GM19351 (cell line): ENCODE data around the gene PDE6G.
"Not testable (repeated sequence)": the region's sequence is repeated elsewhere in the genome, so short reads cannot be mapped to it uniquely, and the experiment has no call there.

Source experiments
- ATAC-seq: cut with Tn5 transposase; IDR thresholded peaks from one replicate; pipeline ENCODE4 v1.9.1; 2021; ENCODE audit warnings: mild to moderate bottlenecking, moderate library complexity; ENCODE audit not compliant: unreplicated experiment

The PDE6G gene

DNA sequence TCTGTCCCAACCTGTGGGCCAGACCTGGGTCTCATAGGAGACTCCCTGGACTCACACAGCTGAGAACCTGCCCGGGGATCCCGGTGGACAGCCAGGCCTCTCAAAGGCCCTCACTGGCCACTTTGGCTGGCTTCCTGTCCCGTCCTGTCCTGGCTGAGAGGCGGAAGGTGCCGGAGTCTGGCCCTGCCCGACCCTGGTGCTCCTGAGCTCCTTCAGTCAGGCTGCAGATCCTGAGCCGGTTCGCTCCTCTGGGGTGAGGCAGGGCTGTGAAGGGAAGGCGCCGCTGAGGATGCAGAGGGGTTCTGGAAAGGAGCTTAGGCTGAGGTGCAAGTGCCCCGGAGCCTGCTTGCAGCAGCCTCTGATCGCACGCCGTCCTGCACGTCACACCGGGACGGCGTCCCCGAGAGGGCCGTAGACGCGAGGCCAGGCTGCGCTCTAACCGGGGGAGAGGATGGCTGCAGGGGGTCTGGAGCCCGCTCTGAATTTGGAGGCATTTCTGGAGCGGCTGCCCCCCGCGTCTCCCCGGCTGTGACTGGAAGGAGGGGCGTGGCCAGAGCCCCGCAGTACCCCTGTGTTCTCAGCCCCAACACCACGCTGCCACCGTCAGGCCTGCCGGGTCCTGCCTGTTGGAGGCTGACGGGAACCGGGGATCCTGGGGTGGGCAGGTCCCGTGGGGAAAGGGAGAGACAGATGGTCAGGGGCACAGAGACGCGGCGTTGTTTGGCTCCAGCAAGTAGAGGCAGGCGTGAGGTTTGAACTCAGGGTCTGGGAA is 31.6 kb upstream of the PDE6G start:
- no peak for ATAC-seq

DNA sequence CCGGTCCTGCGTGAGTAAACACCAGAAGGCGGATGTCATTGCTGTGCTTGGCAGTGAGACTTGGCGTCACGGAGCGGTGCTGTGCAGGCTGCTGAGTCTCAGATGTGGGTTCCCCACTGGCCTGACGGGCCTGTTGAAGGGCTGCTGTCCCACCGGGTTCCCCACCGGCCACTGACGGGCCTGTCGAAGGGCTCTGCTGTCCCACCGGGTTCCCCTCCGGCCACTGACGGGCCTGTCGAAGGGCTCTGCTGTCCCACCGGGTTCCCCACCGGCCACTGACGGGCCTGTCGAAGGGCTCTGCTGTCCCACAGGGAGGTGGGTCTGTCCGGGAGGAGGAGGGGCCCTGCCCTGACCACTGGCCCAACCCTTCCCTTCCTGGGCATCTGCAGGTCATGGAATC is 30.3 kb upstream of the PDE6G start:
- ATAC-seq: no peak

DNA sequence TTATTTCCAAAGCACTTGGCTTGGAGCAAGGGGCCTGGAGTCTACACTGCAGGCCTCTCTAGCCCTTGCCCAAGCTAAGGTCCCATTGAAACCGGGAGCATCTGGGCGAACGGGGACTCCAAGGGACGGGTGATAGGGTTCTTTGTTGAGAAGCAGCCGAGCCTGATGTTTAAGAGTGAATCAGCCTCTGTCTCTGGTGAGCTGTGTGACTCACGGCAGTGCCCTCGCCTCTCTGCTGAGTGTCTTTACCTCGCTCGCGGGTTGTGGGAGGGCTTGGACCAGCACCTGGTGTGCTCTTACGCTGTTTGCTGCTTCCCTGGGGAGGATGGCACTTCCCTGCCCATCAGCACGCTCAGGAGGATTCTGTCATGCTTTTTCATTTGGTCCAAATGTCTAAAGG is 28.8 kb upstream of the PDE6G start:
- ATAC-seq: no peak

DNA sequence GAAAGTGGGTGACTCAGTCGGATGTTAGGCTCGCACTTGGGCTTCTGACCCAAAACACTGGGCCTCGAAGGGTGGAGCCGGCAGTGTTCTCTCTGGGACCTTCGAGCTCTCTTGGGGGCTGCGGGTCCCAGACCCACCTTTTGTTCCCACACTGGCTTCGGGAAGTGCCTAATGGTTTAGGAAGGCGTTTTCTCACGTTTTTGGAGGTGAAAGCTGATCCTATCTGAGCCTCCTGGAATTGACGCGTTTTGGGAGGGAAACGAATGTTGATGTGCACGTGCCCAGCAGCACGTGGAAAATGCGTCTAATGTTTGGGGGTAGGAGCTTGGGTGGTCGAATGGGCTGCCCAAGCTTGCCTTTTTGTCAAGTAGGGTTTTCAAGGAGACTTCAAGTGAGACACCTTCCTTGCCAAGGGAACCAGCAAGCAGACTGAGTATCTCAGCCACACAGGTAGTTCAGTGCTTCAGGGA is 28.1 kb upstream of the PDE6G start:
- ATAC-seq: no peak

DNA sequence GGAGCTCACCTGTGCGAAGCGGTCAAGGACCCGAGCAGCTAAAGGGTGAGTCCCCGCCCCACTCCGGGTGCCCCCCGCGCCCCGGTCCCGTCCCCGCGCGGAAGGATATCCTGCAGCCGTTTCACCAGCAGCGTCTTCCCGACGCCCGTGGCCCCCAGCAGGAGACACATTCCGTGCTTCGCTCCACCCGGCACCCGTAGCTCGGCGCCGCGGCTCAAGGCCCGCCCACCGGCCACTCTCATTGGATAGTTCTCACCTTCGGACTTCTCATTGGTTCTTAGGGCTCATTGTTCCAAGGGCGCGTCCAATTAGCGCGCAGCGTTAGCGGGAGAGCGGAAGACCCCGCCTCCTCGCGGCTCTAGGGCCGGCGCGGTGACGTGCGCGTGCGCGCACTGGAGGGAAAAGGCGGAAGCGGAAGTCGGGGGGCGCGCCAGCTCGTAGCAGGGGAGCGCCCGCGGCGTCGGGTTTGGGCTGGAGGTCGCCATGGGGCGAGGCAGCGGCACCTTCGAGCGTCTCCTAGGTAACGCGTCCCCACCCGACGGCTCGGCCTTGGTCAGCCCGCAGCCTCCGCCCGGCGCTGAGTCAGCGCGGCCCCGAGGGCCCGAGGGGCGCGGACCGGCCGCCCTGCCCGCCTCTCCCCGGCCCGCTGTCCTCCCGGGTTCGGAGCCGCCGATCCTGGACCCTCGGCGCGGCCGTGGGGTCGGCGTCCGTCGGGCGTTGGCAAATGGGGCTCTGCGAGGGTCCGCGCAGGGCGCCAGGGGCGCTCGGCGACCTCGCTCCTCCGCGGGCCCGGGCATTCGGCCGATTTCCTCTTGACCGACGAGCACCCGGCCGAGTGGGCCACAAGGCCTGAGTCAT is 27.5 kb upstream of the PDE6G start, which contains the start of the genes ARL16 and HGS:
Gene ARL16 (minus strand): TSS at position 214 of the 858 bp plus-strand sequence. CDS start 44 bp downstream, at position 170.
Gene HGS (plus strand): TSS at position 428 of the 858 bp plus-strand sequence. CDS start 56 bp downstream, at position 484.
- ATAC-seq: peak; percentile 94

DNA sequence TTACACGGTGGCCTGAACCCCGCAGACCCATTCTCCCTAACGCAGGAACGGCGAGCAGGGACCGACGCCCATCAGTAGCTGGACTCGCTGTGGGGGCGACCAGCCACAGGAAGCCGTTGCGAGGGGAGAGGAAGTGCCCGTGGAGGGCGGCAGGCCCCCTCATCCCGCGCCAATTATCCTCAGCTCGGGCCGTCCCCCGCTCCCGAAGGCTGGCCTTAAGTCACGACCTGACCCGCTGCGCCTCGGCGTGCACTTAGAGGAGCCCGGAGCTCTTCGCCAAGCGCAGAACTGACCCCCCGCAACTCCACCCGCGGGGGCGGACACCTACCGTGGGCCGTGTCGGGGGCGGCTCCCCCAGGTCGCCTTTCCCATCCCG is 26.9 kb upstream of the PDE6G start:
- ATAC-seq: peak; percentile 2

DNA sequence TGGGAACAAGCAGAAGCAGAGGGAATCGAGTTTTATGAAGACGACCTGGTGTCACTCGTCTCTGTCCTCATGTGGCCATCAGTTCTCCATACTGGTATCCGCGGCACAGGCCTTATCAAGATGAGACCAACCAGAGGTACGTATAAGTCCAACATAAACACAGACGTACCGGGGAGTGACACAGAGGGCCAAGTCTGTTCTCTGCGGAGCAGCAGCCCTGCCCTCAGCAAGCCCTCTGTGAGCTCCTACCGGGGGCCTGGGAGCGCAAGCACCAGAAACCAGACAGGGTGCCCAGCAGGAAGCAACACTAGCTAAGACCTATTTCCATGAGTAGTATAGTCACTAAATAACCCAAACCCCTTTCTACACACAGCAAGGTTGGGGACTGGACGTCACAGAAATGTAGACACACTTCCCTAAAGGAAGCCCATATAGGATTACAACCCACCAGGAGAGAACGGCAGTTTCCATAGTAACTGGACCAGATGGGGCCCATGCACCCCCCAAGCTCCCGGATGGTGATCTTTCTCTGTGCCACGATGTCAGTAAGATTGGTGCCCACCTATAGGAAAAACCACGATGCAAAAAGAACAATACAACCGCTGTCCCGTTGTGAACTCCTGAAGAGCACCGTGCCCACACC is 26.3 kb upstream of the PDE6G start:
- ATAC-seq: no peak

DNA sequence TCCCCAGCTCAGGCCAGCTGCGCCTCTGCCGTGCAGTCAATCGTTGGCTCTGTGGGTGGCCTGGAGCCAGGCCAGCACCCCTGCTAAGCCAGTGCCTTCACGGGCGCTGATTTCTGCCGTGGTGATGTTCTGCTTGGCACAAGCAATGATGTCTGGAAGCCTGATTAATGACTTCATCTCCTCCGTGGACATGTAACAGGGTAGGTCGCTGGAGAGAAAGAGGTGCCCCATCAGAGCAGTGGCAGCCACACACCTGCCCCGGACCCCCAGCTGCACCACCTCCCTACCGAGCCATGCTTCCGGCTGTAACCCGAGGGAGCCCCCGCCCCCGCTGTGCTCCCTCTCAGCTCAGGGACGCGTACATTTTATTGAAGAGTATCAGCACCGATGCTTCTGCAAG is 25.3 kb upstream of the PDE6G start:
- ATAC-seq: no peak

DNA sequence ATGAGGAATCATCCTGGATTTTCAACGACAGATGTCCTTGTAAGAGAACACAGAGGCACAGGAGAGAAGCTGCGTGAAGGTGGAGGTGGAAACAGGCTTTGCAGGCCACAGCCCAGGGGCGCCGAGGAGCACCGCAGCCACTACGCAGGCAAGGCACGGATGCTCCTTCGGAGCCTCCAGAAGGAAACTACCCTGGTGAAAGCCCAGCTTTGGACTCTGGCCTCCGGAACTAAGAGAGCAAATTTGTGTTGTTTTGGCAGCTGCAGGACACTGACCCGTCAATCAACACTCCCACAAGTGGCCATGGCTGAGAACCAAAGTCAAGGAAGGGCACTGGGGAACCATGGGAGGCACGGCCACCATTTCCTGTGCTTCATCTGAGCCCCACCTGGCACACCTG is 23.8 kb upstream of the PDE6G start:
- ATAC-seq: no peak

DNA sequence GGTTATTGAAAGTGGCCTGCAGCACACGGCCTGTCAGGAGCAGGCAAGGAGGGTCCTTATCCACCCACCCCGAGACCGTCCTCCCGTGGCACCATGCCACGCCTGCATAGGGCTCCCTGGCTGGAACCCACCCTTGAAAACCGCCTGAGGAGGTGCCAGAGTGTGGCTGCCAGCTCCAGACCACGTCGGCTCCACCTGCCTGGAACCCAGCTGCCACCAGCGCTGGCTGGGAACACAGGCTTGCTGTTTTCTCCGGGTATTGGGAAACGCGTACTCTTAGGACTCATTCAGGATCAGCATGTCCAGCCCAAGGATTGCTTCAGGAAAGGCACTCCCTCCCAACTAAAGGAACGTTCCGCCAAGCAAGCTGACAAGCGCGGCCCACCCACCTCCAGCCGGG is 20.6 kb upstream of the PDE6G start:
- no peak for ATAC-seq

DNA sequence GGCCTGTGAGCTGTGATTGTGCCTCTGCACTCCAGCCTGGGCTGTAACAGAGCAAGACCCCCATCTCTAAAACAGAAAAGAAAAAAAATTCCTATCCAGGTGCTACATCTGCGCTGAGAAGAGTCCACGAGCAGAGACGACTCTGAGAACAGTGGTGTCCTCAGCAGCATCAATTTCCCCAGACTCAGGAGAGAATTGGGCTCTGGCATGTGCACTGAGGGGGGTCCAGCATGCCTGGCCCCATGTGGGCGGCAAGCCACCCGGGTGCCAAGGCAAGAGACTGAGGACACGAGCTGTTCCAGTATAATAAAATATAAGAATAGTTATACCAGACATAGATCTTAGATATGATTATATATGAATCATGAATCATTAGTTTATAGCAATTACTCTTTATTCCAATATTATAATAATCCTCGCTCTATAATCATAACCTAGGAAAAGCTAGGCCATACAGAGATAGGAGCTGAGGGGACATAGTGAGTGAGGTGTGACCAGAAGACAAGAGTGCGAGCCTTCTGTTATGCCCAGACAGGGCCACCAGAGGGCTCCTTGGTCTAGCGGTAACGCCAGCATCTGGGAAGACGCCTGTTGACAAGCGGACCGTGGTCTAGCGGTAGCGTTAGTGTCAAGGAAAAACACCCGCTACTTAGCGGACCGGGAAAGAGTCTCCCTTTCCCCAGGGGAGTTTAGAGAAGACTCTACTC is 19.3 kb upstream of the PDE6G start:
- not testable (repeated sequence) for ATAC-seq

DNA sequence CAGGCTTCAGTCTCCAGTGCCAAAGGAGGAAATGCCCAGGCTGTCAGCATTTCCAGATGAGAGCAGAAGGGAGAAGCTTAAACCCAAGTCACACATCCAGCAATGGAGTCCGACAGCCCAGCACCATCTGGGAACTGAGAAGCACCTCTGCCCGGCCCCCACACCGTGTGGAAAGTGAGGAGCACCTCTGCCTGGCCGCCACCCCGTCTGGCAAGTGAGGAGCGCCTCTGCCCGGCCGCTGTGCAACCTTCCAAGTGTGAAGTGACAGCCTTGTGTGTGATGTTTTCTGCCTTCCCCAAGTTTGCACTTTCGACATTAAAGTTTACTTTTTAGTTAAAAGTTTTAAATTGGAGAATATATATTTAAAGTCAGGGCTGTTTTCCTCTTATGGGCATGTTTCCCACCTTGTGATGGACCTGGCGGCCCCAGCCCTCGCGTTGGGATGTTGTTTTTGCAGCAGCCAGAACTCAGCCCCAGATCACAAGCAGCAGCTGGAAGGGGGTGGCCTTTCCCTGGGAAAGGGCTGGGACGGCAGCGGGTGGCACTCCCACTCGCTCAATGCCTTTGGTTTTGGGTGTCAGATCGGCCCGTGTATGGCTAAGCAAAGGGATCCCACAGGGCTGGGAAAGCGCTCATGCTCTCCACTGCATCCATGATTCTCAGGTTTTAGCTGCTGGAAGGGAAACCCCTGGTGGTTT is 17.4 kb upstream of the PDE6G start:
- no peak for ATAC-seq

DNA sequence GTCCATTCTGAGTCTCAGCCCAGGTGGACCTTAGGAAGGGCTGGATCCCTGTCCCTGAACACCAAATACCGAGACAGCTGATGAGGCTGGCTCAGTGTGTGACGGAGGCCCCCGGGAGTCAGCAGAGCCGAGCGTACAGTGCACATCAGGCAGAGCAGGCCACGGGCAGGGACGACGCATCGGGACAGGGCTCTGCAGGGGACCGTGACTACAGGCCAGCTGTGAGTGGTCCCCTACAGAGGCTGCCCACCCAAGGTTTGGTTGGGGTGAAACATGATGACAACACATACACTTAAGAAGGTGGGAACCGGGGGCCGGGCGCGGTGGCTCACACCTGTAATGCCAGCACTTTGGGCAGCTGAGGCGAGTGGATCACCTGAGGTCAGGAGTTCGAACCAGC is 16.6 kb upstream of the PDE6G start:
- no peak for ATAC-seq

DNA sequence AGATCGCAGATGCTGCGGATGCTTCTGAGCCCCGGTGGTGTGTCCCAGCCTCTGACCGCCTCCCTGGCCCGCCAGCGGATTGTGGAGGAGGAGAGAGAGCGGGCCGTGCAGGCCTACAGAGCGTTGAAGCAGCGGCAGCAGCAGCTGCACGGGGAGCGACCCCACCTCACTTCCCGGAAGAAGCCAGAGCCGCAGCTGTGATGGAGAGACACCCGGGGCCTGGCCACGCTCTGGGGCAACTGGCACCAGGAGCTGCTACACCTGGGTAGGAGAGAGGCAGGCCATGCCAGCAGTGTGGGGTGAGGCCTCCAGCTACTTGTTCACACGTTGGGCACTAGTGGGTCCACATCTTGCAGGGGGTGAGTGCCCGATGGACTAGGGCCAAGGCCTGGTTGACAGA is 16.2 kb upstream of the PDE6G start:
- ATAC-seq: no peak

DNA sequence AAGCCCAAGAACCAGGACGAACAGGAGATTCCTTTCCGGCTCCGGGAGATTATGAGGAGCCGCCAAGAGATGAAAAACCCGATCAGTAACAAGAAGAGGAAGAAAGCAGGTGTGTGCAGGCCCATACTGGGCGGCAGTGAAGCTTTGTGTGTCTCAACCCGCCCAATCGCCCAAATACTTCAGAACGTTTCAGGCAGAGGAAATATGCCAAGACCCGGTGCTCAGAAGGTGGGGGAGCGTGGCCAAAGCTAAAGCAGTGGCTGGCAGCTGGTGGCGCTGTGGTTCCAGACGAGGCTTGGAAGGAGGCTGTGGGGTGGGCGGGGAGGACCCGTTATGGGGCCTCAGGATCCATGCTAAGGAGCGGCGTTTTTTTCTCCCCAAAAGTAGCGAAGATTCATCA is 11.4 kb upstream of the PDE6G start:
- ATAC-seq: no peak

DNA sequence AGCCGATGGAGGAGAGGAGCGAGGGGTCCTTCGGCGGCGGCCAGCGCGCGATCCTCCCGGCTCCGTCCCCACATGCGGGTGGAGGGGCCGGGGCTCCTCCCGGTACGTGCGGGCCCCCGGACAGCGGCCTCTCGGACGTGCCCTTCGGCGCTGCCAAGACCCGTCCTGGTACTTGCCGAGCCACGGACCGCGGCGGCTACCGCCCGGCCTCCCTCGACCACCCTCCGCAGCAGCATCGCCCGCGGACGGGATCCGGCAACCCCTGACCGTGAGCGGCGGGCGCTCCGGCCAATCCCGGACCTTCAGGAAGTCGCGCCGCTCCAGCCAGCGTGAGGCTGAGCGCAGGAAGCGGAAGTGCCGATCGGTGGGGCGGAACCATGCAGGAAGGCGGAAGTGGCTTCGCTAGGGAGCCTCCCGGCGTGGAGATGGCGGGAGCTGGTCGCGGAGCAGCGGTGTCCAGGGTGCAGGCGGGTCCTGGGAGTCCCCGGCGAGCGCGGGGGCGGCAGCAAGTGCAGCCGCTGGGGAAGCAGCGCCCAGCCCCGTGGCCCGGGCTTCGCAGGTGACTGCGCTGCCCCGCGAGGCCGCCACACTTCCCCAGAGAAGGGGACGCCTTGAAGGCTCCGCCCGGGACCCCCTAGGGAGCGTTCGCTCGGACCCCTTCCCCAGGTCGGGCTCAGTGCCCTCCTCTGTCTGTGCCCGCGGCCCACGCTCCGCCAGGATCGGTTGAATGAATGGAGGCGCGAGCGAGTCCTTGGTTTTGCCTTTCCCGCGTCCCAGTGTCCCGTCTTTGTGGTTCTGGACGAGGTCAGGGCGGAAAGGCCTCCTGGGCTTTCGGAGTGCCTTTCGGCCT is 10.2 kb upstream of the PDE6G start, which contains the start of the genes CCDC137 and OXLD1:
Gene CCDC137 (plus strand): TSS at position 396 of the 850 bp plus-strand sequence. CDS start 30 bp downstream, at position 426.
Gene OXLD1 (minus strand): TSS at position 264 of the 850 bp plus-strand sequence. CDS start 28 bp downstream, at position 236.
- ATAC-seq: peak; percentile 88

DNA sequence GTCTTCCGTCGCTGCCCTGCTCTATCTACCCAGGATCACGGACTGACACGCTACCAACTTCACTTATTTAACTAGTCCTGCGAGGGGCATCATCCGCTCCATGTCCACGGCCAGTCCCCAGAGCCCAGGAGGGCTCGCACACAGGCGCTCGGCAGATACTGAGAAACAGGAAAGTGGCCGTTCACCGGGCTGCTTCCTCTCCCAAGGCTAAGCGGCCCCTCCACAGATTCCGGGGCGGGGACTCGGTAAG is 9.7 kb upstream of the PDE6G start:
- no peak for ATAC-seq

DNA sequence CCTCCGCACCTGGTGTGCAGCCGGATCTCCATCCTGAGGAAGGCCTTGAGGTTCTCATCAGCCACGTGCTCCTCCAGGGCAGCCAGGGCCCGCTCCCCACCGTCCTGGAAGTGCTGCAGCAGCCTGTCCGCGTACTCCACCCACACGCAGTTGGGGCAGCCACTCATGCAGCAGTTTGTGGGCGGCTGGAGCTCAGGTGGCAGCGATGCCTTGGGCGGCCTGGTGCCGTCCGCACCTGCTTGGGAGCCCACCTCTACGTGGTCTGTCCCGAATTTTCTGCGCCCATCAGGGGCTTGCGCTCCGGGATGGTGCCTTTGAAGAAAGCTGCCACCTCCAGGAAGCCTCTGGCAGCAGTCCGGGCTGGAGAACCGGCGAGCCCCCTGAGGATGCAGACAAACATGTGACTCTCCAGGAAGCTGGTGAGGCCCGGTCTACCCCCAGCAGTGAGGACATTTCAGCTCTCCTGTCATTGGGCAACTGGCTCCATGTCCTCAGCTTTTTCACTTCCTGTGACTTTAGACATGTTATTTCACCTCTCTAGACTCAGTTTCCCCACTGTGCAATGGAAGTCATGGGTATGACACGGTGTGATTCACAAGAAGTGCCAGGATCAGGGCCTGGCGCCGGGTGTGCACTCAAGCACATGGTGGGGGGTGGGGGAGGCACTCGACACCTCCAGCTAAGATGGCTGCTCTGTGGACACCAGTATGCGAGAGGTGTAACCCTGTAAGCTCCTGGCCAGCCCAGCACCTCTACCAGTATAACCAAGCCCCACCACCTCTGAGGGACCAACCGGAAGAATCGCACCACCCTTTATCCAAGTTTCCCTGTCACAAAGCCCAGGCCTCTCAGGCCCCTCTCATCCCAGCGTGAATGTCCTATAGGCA is 9.1 kb upstream of the PDE6G start:
- ATAC-seq: no peak
